CD4-positive, alpha-beta T cell treated with Interleukin-4 for 1 hour (primary cell): ENCODE measurements around the gene SLC19A1.

ENCODE experiments used
- DNase-seq, 2 donors: peaks; one replicate each; pipeline ENCODE4 v3.0.0-alpha.2; 2020 to 2022

Gene SLC19A1

GRCh38 chr21:45515241-45516061 is 26.8 kb downstream of the SLC19A1 start:
- no peak for DNase-seq

DNA sequence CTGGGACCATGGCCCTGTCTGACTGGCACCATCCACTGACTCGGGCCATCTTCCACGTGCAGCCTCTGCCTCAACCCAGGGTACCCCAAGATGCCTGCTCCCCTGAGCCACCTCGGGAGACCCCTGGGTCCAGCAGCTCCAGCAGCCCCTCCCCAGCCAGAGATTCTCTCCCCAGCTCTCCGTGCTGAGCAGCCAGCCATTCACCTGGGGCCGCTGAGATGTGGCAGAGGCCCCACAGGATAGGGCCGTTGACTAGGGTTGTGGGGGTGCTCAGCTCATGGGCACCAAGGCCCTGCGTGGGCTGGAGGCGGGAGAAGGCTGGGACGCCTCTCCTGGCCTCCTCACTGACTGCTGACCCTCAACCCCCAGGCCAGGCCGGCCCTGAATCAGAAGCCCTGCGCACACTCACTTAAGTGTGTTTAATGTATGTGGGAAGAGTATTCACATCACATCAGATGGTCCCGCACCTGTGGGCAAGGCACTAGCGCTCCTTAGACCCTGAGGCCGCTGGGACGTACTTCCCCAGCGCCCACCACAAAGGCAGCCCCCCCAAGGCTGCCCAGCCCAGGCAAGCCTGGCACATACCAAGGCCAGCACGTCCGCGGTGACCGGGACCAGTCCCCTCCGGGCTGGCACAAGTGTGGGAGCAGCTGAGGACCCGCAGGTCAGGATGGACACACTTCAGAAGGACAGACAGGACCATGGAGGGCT is 27.8 kb downstream of the SLC19A1 start:
- DNase-seq, result no peak

GRCh38 chr21:45513741-45514310 is 28.4 kb downstream of the SLC19A1 start:
- DNase-seq, result no peak

DNA sequence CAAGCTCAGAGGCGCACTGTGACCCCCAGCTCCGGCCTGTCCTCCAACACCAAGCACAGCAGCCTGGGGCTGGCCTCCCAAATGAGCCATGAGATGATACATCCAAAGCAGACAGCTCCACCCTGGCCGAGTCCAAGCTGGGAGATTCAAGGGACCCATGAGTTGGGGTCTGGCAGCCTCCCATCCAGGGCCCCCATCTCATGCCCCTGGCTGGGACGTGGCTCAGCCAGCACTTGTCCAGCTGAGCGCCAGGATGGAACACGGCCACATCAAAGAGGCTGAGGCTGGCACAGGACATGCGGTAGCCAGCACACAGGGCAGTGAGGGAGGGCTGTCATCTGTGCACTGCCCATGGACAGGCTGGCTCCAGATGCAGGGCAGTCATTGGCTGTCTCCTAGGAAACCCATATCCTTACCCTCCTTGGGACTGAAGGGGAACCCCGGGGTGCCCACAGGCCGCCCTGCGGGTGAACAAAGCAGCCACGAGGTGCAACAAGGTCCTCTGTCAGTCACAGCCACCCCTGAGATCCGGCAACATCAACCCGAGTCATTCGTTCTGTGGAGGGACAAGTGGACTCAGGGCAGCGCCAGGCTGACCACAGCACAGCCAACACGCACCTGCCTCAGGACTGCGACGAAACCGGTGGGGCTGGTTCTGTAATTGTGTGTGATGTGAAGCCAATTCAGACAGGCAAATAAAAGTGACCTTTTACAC is 29.1 kb downstream of the SLC19A1 start:
- no peak for DNase-seq

GRCh38 chr21:45512626-45513002 is 29.6 kb downstream of the SLC19A1 start:
- DNase-seq, result no peak

DNA sequence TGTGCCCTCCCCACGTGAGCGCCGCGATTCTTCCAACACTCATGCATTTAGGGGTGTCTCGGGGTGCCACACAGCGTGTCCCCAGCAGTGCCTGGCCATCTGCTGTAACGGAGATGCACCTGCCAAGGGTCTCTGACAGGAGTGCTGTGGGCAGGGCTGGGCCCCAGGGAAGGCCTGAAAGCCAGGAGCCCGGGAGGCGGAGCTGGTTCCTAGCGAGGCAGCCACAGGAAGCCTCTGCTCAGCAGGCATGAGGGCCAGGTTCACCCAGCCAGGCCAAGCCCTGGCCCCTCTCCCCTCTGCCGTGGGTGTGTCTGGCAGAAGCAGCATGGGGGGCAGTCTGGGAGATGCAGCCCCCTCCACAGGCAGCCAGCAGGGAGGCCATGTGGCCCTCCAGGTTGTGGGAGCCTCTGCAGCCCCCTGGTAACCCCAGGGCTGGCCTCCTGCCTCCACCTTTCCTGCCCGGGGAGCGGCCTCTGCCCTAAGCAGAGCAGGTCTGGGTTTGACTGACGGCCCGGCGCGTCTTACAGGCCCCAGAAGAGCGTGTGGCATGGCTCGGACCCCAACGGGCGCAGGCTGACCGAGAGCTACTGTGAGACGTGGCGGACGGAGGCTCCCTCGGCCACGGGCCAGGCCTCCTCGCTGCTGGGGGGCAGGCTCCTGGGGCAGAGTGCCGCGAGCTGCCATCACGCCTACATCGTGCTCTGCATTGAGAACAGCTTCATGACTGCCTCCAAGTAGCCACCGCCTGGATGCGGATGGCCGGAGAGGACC is 30.4 kb downstream of the SLC19A1 start:
- DNase-seq, result no peak

DNA sequence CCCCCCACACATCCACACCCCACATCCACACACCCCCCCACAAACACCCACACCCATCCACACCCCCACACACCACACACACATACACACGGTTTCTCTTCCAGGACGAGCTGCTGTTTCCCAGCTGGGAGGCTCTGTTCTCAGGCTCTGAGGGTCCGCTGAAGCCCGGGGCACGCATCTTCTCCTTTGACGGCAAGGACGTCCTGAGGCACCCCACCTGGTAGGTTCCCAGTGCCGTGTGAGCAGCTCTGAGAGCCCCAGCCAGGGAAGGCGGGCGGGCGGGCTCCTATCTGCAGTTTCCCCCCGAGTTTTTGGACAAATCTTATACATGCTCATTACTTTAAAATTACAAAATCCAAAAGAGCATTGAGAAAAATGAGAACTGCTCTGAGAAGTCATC is 31.2 kb downstream of the SLC19A1 start:
- no peak for DNase-seq

DNA sequence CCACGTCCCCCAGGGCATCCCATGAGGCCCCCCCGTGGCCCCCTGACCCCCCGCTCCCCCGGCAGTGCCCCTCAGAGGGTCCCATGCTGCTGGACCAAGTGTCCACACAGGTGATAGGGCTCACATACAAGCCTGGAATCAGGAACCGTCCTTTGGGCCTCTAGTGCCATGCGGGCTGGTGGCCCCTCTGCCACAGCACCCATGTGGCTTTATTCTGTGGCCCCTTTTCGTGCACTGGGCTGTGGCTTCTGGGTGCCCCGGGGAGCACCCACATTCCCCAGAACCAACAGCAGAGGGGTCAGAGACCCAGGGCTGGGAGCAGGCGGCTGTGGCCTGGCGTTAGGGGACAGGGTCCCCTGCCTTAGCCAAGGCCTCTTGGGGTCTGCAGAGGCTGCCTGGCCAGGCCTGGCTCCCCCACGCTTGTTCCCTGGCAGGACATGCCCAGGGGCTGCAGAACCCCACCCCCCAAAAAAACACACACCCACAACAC is 31.7 kb downstream of the SLC19A1 start:
- no peak for DNase-seq

DNA sequence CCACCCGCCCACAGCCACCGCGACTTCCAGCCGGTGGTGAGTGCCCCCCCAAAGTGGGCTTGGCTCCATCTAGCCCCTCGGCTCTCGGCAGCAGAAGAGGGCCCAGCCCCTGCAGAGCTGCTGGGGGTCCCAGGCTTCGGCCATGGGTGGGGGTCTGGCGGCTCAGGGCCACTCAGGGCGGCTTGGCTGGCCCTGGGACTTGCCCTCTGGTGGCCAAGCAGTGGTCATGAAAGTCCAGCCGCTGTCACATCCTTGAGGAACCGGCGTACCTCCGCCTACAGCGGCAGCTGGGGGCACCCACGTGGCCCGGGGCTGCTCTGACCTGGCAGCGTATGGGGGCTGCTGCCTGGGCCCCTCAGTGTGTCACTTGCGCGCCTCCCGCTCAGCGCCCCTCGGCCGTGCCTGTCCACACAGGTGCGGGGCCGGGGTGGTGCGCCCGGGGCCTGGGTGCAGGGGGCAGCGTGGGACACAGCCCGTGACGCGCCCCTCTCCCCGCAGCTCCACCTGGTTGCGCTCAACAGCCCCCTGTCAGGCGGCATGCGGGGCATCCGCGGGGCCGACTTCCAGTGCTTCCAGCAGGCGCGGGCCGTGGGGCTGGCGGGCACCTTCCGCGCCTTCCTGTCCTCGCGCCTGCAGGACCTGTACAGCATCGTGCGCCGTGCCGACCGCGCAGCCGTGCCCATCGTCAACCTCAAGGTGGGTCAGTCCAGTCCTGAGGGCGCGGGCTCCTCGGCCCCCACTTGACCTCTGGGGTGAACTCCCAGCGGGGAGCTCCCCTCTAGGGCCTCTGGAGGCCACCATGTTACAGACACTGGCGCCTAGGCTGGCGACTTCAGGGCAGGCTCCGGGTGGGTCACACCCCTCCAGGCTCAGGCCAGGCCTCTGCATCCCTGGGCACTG is 32.4 kb downstream of the SLC19A1 start:
- no peak for DNase-seq

DNA sequence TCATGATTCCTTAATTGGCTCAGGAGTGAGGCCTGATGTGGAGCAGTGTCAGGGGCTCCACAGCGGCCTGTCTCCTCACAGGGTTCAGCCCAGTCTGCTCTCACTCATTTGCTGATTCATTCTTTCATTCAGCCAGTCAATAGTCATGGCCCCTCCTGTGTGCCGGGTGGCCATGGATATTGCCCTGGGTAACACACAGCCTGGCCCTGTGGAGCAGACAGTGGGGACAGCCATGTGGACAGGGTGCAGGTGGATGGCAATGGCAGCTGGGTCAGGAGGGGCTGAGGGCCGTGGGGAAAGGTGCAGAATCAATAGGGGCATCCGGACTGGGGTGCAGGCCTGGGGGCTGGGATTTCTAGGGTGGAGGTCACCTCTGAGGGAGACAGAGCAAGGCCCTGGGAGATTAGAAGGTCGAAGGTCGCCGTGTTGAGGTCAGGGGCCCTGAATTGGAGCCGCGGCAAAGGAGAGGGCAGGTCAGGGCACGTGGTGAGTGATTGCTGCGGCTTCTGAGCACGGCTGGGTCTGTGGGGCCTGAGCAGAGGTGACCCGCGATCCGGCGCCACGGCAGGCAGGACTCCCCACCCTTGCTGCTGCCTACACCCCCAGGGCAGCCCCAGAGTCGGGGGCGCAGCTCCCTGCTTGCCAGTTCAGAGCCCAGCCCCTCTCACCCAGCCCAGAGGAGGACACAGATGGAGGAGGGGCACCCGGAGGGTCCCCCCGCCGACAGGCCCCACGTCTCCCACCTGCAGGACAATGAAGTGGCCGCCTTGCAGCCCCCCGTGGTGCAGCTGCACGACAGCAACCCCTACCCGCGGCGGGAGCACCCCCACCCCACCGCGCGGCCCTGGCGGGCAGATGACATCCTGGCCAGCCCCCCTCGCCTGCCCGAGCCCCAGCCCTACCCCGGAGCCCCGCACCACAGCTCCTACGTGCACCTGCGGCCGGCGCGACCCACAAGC is 33.4 kb downstream of the SLC19A1 start:
- no peak for DNase-seq

GRCh38 chr21:45507888-45508508 is 34.2 kb downstream of the SLC19A1 start:
- DNase-seq, result no peak

DNA sequence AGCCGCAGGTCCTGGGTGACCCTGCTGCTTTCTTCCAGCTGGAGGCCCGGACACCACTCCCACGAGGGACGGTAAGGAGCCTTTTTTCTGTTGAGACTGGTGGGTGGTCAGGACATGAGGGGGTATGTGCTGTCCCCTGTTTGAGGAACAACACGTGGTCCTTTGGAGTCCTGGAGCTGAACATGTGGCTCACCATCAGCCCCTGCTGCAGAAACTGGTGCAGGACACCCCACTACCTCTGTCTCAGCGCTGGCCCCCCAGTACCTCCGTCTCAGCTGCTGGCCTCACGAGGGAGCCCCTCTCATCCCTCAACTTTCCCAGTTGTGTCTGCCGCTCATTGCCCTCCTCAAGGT is 34.7 kb downstream of the SLC19A1 start:
- no peak for DNase-seq

- no peak for DNase-seq
Observed at GRCh38 chr21:45506836-45507522, 35.3 kb downstream of the SLC19A1 start.

GRCh38 chr21:45506241-45506817 is 35.9 kb downstream of the SLC19A1 start:
- no peak for DNase-seq

GRCh38 chr21:45505416-45506021 is 36.7 kb downstream of the SLC19A1 start:
- DNase-seq, result no peak

DNA sequence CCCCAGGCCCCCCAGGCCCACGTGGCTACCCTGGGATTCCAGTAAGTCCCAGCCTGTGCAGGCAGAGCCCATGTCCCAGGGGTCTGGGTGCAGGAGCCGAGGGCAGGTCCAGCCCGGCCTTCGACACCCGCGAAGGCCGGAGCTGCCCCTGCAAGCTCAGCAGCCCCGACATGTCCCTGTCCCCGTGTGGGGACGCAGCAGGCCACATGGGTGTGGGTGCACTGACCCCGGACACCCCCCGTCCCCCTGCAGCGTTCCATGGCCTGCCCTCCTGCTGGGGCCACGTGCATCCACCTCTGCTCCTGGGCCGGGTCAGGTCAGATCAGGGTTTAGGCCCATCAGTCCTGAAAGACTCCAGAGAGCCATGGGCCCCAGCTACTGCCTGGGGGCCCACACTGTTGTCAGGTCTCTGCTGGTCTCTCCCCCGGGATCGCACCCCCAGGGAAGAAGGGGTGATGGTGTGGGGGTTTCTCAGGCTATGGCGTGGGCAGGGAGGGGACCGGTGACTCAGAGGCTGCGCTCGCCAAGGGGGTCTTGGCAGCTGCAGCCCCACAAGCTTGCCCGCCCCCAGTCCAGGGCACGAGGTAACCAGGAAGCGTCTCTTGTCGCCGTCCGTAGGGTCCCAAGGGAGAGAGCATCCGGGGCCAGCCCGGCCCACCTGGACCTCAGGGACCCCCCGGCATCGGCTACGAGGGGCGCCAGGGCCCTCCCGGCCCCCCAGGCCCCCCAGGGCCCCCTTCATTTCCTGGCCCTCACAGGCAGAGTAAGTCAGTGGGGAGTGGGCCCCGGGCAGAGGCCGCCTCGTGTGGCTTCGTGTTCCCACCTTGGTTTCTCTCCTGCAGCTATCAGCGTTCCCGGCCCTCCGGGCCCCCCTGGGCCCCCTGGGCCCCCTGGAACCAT is 37.5 kb downstream of the SLC19A1 start:
- no peak for DNase-seq

DNA sequence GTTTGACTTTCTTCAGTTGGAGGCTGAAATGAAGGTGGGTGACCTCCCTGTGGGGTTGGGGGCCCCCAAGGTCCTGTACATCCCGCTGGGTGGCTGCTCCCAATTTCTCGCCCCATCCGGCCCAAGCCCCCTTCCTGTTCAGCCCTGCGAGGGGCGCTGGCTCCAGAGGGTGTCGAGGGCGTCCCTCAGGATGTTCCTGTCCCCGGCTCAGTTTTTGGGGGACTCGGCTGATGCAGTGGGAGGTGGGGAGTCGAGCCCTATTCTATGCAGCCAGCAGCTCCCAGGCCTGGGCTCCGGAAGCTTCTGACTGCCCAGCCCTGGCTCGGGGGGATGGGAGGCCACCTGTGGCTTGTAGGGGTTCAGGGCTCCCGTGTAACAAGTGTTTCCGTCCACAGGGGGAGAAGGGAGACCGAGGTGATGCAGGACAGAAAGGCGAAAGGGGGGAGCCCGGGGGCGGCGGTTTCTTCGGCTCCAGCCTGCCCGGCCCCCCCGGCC is 38.2 kb downstream of the SLC19A1 start:
- no peak for DNase-seq
